GM19467 (cell line): Measurements from ENCODE around the gene SORCS3.

Experiments
- ATAC-seq: cut with Tn5 transposase; IDR thresholded peaks from one replicate; pipeline ENCODE4 v1.9.1; 2021; ENCODE audit warnings: mild to moderate bottlenecking, moderate library complexity; ENCODE audit not compliant: unreplicated experiment

The SORCS3 gene

GRCh38 chr10:105071980-105072379, 430.9 kb downstream of the SORCS3 start:
- ATAC-seq: no peak

DNA sequence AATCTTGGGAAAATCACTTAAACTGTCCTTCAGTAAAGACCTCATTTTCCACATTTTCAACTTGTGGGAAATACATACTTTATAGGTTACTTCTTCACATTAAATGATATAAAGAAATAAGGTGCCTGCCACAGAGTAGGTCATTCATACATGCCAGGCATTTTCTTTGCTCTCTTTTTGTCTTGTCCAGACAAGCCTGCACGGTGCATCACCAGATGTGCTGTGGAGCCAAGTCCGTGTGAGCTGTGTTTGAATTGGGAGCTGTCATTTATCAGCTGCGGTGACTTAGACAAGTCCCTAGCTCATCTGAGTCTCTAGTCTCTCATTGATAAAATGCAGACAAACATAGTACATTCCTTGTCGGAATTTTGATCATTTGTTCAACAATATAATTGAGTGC, 432.9 kb downstream of the SORCS3 start:
- ATAC-seq: no peak

DNA sequence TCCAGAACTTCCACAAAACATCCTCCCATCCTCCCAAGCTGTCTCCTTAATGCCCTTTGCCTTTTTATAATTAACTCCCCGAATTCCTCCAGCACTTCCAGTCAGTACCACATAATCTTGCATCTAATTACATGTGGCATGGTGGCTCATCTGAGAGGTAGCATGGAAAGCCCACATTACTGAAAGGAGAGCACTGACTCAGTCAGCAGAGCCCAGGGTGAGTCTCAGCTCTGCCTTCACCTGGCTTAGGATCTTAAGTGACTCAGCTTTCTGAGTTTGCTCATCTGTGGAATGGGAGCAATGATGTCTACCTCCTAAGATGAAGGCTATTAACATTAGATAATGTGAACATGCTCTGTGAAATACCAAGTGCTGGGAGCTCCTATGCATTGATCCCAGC, 433.9 kb downstream of the SORCS3 start:
- ATAC-seq: no peak

- no peak for ATAC-seq
Measured at GRCh38 chr10:105085980-105086379, 444.9 kb downstream of the SORCS3 start.

DNA sequence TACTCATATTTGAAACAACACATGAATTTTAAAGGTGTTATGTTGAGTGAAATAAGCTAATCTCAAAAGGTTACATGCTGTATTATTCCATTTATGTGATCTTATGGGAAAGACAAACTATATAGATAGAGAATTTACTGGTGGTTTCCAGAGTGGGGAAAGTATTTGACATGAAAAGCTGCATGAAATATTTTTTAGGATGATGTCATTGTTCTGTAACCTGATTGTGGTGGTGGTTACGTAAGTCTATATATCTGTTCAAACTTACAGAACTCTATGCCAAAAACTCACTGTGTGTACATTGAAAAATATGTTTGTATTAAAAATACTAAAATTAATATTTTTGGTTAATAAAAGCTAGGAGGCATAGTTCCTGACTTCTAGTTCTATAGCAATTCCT, 453.0 kb downstream of the SORCS3 start:
- ATAC-seq: no peak

DNA sequence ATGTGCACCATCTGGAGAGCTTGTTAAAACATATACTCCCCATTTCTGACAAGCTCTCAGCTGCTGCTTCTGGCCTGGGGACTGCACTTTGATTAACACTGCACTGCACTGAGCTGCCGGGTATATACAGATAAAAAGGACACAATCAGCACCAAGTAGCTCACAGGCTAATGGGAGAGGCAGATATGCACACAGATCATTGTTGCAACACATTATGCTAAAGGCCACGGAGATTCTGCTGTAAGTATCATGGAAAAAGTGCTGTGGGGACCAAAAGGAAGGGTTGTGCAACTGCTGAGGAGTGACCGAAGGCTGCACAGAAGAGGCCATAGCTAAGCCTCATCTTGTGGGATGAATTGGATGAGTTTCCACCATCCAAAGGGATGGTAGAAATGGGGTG, 455.2 kb downstream of the SORCS3 start:
- ATAC-seq: no peak

DNA sequence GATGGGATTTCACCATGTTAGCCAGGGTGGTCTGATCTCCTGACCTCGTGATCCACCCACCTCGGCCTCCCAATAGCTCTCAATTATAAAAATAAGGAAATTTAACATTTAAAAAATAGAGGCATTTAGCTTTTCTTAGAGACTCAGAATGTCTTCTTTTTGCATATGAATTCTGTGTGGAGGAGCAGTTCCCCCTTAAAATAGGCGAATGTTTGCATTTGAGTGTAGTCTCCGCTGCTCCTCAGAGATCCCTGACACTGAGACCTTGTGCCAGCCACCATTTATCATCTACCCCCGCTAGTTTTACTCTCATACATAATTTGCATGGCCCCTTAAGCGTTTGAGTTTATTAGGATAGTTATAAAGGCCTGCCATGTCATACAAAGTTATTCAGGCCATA, 461.9 kb downstream of the SORCS3 start:
- no peak for ATAC-seq

GRCh38 chr10:105104297-105104696, 463.2 kb downstream of the SORCS3 start:
- no peak for ATAC-seq

- no peak for ATAC-seq
Measured at GRCh38 chr10:105109164-105109563, 468.1 kb downstream of the SORCS3 start.

GRCh38 chr10:105112862-105113261, 471.8 kb downstream of the SORCS3 start:
- ATAC-seq: no peak

GRCh38 chr10:105113666-105114065, 472.6 kb downstream of the SORCS3 start:
- no peak for ATAC-seq

DNA sequence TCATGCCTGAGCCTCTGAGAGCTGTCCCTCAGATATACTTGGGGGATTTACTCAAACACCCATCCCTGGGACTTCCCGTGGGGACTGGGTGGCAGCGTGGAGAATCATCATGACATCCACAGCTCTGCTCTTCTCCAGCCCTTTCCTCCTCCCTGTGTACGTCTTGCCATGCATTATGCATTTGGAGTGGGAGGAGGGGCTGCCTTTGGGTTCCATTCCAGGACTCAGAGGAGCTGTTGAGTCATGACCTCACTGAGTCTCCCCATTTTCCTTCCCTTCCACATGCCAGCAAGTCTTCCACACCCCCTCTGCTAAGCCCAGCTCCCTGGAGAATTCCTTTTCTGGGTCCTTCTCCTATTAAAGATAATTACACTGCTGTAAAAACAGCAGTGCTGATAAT, 480.7 kb downstream of the SORCS3 start:
- no peak for ATAC-seq

DNA sequence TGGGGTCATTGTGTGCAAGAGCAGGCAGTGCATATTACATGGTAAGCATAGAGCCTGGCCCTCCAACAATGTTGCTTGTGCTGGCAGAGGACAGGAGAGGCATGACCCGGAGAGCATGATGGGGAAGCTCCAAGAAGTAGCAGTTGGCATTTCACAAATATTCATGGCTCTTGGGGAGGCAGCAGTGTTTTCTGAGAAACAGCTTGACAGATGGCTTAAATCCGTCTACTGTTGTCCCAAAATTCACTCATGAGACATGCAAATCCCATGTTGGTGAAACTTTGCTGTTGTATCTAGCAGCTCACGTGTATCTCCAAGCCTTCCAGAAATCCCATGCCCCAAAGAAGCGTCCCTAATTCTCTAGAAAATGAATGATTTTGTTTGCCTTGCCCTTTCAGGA, 487.0 kb downstream of the SORCS3 start:
- ATAC-seq: no peak

GRCh38 chr10:105138358-105138757, 497.3 kb downstream of the SORCS3 start:
- no peak for ATAC-seq

- ATAC-seq: no peak
Measured at GRCh38 chr10:105139363-105139896, 498.3 kb downstream of the SORCS3 start.

GRCh38 chr10:105140600-105140999, 499.5 kb downstream of the SORCS3 start:
- no peak for ATAC-seq

- ATAC-seq: no peak
Measured at GRCh38 chr10:105145711-105146110, 504.6 kb downstream of the SORCS3 start.

DNA sequence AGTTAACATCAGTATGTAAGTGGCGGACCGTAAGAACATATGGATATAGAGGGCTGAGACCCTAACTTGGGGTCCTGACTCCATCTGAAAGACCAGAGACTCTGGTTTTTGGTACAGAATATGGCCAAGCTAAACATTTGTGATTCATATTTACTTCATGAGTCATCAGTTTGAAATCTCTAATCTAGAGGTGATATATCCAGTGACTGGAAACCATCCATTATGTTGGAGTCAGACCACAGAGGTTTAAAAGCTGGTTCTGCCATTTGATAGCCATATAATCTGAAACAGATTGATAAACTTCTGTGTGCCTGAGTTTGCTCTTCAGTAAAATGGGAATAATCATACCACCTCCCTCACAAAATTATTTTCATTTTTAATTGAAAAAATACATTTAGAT, 505.3 kb downstream of the SORCS3 start:
- no peak for ATAC-seq

GRCh38 chr10:105148456-105148855, 507.4 kb downstream of the SORCS3 start:
- no peak for ATAC-seq

DNA sequence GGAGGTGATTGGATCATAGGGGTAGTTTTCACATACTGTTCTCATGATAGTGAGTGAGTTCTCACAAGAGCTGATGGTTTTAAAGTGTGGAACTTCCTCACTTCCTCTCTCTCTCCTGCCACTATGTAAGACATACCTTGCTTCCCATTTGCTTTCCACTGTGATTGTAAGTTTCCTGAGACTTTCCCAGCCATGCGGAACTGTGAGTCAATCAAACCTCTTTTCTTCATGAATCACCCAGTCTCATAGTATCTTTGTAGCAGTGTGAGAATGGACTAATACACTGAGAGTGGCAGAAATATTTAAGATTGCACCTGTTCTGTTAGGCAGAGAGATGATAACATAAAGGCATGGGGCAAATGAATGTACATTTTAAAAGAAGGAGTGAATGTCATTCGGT, 507.8 kb downstream of the SORCS3 start:
- no peak for ATAC-seq

- no peak for ATAC-seq
Measured at GRCh38 chr10:105149371-105149891, 508.3 kb downstream of the SORCS3 start.

DNA sequence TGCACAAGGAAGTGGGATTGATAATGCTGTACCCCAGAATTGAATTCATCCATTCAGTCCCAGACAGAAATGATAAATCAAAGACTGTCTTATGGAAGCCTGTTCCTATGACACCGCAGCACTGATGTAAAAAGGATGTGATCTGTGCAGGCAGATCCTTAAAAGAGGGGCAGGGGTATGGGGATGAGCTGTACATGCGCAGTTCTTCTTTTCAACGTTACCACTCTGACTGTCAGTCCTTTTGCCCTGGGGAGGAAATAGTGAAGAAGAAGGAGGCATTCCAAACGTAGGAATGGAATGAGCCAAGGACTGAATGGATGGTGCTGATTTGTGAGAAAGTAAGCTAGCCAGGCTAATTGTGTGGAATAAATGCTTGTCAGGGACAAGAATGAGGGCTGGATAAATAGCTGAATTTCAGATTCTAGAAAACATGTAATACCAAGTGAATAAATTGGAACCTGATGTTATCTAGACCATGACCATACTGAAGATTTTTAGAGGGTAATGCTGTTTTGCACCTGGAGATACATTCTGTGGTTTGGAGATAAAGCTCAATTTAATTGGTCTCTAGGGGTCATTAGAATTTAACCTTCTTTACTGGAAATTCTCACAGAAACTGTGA, 509.3 kb downstream of the SORCS3 start:
- ATAC-seq: no peak

GRCh38 chr10:105154736-105155135, 513.6 kb downstream of the SORCS3 start:
- no peak for ATAC-seq
